Activated CD4-positive, alpha-beta T cell treated with anti-CD3 and anti-CD28 coated beads for 48 hours (primary cell): ENCODE data around the gene ASTN2.

Source experiments
- DNase-seq: peaks from one replicate; pipeline ENCODE4 v3.0.0-alpha.2; 2020

ASTN2 gene

DNA sequence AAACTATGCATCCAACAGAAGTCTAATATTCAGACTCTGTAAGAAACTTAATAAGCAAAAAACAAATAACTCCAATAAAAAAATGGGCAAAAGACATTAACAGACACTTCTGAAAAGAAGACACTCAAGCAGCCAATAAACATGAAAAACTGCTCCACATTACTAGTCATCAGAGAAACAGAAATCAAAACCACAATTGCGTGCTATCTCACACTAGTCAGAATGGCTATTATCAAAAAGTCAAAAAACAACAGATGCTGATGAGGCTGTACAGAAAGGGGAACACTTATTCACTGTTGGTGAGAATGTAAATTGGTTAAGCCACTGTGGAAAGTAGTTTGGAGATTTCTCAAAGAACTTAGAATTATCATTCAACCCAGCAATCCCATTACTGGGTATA, 829.0 kb downstream of the ASTN2 start:
- DNase-seq = no peak

DNA sequence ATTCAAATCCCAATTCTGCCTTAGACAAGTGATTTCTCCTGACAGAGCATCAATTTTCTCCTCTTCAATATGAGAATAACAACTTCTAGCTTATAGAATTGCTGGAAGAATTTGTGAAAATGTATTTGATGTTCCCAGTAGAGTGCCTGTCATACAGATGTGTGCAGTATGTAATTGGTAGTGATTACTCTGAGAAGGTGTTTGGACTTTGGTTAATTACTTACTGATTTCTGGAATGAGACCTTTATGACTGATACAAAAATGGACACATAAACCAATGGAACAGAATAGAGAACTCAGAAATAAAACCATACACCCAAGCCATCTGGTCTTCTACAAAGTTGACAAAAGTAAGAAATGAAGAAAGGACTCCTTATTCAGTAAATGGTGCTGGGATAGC, 829.7 kb downstream of the ASTN2 start:
- no peak for DNase-seq

DNA sequence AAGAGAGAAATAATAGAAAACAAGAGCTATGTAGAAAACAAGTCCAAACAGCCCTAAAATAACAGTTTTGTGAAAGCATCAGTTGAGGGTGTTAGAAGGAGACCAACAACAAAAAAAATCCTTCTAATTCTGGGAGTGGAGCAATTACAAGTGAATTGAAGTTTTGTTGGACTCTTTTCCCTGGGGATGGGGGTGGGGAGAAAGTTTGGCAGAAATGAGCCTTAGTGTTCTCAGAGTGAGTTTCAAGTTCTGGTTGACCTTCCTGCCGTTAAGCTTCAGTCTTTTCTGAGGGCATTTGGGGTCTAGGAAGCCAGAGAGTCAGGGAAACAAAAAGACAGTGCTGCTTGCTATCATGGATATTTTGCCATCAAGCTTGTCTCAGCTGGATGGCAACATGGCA, 834.0 kb downstream of the ASTN2 start:
- no peak for DNase-seq

DNA sequence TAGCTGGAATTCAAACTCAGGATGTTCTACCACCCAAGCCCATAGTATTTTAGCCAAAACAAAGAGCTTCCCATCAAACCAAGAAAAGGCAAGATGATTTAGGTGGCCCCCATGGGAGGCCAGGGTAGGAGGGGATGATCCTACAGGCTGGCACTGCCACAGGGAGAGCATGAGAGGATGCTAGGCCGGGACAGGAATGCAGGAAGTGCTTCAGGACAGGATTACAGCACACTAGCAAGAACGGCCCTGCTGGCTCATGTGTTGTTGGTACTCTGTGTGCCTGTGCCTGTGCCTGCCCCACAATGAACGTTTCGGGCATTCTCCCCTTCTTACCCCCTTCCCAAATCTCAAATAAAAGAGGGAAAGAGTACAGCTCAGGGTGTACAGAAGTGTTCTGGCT, 838.5 kb downstream of the ASTN2 start:
- no peak for DNase-seq

DNA sequence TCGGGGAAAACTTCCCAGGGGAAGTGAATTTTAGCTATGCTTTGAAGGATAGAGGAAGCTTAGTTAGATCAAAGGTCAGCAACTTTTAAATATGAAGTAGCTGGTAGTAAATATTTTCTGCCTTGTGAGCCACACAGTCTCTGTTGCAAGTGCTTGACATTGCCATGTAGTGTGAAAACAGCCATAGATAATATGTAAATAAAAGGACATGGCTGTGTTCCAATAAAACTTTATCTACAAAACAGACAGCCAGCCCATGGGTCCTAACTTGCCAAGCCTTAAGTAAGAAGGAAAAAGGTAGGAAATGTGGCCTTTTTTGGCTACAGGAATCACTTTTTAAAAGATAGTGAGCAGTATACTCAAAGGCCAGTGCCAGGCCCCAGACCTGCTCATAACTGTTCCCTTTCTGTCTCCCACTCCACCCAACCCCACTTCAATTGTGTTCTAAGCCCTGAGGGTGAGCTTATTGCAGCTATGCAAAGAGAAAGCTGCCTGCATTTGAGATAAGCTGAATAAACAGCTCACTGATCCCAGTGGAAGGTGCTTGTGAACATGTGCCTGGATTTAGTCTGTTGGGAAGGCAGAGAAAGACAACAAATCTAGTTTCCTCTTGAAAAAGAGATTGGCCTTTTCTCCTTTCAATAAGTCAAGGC, 840.7 kb downstream of the ASTN2 start:
- no peak for DNase-seq

DNA sequence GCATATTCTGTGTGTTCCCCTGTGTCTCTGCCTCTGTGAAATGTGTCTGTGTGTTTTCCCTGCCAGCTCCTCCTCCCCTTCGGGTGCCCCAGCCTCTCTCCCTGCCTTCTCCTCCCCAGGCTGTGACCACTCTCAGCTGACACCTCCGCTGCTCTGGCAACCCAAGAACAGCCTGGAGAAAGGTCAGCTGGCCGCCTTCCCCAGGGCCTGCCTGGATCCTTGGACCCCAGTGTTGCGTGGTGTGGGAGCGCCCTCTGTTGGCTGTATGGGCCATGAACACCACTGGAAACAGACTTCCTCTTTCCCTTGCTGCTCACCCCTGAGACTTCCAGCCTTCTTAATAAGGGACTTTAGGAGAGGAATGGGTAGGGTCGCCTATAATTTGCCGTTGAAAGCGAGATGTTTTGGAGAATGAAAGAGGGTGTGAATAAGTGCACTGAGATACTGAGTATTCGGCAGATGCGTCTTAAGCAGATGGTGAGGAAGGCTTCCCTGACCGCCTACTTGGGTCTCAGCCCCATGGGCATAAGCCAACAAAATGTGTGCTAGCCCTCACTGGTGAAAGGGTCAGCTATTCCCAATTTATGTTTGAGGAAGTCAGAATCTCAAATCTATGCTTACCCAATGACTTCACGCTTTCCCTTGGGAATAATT, 842.6 kb downstream of the ASTN2 start:
- DNase-seq = peak; percentile 62

DNA sequence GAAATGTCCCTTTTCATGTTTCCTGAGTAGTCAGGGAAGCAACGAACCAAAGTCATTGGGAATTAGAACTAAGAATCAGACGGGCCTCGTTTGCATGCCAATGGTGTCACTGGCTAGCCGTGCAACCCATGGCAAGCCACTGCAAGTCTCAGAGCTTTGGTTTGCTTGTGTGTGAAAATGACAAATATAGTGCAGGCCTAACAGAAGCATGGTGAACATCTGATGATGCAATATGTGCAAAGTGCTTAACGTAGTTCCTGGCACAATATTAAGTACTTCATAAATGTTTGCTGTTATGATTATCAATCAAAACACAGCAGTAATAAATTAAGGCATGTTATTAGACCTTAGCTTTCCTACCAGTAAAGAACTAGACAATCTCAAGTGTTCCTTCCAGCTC, 845.7 kb downstream of the ASTN2 start:
- DNase-seq = no peak

DNA sequence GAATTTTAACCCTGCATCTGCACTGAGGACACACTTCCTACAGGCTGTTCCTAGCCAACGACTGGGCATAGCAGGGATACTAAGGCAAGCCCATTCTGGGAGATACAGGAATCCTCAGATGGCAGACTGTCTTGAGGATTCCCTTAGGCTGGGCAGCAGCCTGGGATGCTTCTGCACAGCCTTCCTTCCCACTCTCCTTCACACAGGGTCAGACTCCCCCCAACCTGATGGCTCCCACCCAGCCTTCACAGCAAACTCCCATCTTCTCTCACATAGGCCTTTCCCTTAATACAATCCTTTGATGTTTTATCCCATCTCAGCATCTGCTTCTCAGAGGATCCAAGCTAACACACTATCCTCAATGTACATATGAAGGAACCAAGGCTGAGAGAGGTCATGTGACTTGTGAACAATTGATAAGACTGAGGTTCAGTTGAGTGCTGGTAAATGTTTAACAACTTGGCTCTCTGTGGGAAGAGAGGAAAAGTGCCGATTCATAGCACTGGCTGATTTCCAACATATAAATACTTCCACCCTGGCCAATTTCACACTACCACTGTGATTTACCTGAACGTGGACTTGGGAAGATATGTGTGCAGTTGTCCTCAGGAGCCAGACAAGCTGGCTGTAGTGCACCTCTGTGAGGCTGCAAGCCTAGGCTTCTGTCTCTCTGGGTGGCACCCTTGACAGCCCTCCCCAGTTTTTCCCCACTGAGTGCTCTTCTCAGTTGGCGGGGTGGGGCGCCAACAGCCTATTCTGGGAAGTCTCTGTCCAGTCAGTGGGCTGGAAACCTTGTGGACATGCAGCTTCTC, 848.0 kb downstream of the ASTN2 start:
- no peak for DNase-seq

DNA sequence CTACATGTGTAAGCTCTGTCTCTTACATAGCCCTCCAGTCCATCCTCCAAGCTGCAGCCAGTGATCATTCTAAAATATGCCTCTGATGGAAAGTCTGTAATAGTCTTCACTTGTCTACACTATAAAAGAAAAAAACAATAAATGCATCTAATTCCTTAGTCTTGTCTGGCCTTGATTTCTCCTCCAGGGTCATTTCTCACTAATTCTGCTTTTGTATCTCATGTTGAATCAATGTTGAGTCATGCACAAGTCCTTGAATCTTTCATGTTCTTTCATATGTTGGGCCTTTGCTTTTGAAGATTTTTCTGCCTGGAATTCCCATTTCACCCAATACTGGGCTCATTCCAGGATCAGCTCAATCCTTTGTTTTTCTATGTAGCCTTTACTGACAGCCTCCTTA, 848.9 kb downstream of the ASTN2 start:
- no peak for DNase-seq

DNA sequence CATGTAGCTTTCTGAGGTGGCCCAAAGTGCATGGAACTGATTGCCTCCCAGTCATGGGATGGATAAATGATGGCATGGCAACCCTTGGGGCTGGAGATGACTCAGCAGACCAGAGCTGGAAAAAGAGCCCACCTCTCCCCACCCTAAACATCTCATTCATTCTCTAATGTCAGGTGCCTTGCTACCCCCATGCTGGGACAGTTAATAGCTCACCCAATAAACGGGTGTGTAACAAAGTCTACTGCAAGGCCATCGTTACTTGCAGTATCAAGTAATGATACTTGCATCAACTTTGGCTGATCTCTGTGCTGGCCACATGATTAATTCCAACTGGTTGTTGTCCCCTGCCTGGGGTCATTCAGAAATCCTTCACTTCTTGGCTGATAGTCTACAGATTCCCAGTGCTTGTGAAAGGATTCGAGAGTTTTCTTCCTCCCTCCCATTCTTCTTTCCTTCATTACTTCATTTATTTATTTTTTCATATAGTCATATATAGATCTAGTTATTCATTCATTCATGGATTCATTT, 850.5 kb downstream of the ASTN2 start:
- no peak for DNase-seq

DNA sequence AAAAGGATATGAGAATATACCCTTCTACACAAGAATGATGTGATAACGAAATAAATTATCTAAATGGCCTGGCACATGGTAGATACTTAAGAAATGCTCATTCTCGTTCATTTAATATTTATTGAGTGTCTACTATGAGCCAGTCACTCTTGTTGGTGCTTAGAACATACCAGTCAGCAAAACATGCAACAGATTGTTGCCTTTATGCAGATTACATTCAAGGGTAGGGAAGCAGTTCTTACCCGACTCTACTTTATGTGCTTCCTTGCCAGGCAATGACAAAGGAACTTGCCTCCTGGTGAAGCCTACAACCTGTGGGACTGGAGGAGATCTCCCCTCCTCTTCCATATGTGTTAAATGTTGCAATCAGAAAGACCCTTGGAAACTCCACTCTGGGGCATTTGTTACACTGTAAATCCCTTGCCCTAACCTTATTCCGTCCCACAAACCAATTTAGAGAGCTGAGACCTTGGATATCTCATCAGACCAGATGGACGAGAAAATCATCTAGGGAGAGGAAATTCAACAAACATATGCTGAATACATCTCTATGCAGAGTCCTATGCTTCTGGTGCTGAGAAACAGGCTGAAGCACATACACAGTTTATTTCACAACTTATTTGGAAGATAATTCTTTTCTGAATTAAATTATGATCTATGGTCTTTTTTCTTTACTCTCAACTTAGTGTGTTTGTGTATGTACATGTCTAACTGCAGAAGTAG, 855.9 kb downstream of the ASTN2 start:
- DNase-seq = no peak

DNA sequence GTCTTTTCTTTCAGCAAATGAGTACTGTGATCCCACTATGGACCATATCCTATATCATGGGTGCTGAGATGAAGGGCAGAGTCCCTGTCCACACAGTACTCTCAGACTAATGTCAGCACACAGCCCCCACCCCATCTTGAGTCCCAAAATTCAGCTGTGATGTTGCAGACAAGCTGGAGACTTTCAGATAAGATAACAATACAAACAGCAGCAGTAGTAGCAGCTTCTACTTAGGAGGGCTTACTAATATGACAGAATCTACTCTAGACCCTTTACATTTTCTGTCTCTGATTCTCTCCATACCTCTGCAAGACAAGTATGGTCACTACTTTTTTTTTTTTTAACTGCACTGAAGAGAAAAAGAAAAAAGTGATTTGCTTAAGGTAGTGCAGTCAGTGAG, 856.8 kb downstream of the ASTN2 start:
- DNase-seq = no peak

DNA sequence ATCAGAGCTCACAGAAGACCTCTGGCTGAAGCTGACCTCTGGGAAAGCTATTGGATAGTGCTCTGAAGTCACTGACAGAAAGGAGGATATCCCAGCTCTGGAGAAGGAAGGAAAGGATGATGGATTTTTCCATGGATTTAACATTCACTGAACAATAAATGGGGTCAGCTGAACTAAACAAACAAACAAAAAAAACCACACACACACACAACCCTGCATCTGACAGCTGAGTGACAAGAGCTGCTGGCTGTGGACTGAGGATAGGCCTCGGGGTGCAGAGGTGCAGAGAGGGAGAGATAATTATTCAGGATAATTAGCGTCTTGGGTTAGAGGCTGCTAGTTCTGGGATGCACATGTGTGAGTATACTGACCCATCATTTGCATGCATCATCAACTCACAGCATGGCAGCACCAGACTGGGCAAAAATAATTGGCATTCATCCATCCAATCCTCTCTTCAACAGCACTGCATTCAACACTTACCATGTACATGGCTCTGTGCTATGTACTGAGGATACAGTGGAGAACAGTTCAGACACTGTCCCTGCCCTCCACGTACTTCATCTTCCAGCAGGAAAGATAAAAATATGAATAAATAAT, 859.2 kb downstream of the ASTN2 start:
- no peak for DNase-seq

DNA sequence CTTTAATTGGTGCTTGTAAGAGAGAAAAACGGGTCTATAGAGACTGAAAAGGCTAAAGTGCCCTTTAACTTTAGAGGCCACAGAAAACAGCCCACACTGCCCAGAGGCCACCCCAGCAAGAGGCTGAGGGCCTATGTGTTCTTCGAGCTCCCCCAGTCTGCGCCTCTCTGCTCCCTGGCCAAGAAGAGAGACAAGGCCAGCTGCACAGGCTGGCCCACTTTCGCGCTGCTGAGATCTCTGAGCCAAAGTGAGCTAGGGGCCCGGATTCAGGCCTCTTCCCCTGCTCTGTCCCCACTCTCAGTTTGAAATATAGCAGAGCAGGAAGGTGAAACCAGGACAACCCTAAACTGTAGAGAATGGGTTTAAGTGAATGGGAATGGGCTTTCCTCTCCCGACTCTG, 859.7 kb downstream of the ASTN2 start:
- no peak for DNase-seq

DNA sequence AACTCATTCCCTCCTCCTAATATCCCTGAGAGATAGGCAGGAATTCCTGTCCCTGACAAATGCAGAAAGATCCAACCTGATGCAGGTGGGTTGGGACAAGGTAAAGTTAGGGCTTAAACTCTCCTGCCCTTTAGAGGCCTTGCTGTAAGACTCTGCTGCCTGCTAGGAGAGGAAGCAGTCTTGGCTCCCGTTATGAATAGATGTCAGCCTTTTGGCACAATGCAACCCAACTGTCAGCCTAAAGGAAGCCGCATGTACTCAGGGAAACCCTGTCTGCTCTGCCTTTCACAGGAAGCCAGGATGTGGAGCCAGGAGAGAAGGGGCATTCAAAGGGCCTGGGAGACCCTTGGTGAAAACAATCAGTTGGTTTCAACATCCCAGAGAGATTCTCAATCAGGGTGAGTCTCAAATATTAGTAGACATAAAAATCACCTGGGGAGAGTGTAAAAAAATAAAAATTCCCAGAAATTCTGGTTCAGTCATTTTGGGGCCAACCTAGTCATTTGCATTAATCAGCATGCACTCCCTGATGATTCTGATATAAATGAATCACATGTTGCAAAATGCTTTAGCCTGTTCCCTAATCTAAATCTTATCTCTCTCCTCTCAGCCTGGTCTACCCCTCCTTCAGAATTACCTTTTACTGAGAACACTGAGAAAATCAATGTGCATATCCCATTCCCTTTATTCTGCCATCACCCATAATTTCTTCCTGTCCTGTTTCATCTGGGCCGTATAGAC, 864.0 kb downstream of the ASTN2 start:
- DNase-seq = no peak

DNA sequence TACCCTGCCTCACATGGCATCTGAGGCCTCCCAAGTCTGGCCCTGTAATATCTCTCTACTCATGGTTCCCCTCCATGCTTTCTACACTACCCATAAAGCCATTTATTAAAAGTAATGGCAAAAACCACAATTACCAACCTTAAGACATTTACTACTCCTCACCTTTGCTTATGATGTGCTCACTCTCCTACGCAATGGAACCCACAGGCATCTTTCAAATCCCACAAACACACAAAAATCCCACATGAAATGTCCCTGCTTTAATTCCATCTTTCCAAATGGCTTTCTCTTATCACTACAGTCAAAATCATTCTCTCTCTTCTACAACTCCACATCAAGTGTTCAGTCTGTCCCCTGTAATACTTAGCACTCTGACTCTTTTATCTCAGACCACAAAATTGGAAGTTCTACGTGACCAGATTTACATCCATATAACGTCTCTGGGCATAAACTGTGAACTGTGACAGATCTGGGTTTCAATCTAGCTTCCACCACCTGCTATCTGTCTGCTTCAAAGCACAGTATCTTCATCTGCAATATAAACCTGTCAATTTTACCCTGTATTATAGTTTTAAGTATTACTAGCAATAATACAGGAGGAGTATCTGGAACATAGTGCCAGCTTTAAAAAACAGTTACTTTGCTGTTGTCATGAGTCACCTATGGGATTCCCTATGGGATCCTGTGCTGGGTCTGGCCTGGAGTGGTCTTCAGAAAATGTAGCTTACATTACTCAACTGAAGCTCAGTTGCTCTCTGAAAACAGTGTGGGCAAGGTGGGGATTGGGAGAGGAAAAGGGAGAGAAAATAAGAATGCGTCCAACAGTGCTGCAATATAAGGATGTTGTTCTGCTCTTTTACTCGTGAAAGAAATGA, 864.8 kb downstream of the ASTN2 start:
- no peak for DNase-seq

DNA sequence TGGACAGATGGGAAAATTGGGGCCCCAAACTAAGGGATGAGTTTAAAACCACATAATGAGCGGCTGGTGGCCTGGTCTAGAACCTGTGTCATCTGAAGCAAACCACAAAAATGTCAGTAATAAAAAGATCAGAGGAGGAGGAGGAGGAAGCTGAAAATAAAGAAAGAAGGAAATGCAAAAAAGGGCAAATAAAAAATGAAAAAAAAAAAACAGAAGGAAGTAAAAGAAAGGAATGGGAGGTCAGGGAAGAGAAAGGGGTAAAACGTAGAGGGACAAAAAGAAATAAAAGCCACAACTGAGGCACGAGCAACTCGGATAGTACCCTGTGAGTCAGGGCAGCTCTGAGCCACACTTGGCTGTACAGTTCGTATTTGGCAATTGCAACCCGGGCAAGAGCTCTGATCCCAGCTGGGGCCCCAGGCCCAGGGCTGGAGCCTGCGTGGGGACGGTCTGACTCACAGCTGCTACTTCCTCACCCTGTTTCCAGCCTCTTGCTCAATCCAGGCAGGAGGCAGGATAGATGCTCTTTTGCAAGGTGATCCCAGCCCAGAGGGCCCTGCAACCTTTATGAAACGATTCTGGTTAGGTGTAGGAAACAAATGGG, 865.7 kb downstream of the ASTN2 start:
- DNase-seq = peak; percentile 9

DNA sequence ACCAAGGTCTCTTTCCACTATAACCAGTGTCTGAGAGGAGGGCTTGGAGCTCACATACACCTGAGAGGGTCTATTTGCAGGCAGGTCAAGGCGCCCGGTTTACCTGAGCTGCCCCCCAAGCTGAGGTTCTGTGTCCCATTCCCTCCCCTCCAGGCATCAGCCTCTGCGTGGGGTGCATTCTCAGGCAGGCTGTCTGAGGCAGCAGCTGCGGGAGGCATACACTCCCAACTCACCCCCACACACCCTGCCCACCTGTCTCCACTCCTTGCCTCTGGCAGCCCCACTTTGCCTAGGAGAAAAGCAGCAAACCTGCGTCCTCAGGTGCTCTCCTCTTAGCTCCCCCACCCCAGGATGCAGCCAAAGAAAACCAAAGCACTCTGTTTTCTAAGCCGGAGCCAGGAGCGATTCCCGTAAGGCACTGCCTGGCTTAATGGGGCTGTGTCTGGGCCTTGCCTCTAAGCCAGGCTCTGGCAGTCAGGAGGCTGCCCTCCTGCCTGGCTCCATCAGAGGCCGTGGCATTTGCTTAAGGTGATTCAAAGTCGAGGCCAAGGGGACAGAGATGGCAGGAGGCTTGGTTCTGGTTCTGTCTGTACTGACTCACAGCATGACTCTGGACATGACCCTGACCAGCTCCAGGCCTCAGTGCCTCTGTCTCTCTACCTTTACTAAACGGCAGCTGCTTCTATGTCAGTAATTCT, 867.0 kb downstream of the ASTN2 start:
- no peak for DNase-seq

DNA sequence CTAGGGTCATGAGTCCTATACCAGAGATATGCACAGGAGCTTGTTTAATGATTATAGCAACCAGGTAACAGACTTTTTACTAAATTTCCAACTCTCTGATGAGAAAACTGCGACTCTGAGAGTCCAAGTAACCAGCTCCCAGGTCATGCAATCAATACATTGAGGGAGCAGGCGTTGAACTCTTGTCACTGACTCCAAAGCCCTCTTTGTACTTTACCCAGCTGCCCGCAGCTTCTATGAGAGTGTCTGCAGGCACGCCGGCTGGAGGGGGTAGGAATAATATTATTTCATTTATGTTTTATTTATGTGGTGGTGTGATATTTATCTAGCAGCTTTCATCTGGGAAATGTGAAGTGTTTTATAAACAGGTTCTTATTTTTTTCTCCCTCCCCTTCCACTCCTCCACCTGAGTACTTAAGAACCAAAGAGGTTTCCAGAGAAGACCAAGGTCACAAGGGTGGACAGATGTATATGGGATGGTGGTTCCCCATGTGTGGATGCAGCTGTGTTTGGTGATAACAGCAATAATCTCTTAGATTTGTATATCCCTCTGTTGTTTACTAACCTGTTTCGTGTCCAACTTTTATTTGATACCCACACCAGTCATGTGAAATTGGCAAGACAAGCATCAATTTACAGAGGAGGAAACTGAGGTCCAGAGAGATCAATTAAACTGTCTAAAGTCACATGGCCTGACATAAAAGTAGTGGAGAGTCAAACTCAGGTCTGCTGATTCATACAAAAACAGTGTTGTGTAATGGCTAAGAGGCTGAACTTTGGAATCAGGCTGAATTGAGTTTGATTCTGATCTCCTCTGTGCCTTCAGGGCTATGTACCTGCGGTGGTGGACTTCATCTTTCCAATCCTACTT, 867.9 kb downstream of the ASTN2 start:
- no peak for DNase-seq
